H9 (cell line): ENCODE results near the gene LRRC15. TPM values are rescaled to one million over a fixed set of nuclear protein-coding genes. Genes with fewer than 3 reads are reported as not detected.

ENCODE experiments used
- DNase-seq: peaks from one replicate; pipeline ENCODE4 v3.0.0-alpha.2; 2017
- H2AFZ ChIP-seq: one replicate; pipeline ENCODE4 v1.6.1; 2013; ENCODE audit warnings: mild to moderate bottlenecking, low read length, control low read depth, moderate library complexity
- H2AK5ac ChIP-seq: 2 replicates; pipeline ENCODE4 v1.6.1; 2013; ENCODE audit warnings: low read length, control low read depth, mixed read lengths; ENCODE audit not compliant: insufficient read length
- H2BK120ac ChIP-seq: one replicate; pipeline ENCODE4 v1.6.1; 2013; ENCODE audit warnings: low read depth, mild to moderate bottlenecking, low read length, control low read depth, inconsistent platforms; ENCODE audit not compliant: poor library complexity, severe bottlenecking
- H2BK12ac ChIP-seq: 2 replicates; pipeline ENCODE4 v1.6.1; 2013; ENCODE audit warnings: low read length, control low read depth, mixed read lengths, low read depth; ENCODE audit not compliant: insufficient read length
- H2BK15ac ChIP-seq: 2 replicates; pipeline ENCODE4 v1.6.1; 2013; ENCODE audit warnings: low read depth, low read length, control low read depth
- H2BK20ac ChIP-seq: one replicate; pipeline ENCODE4 v1.6.1; 2013; ENCODE audit warnings: low read depth, mild to moderate bottlenecking, low read length, control low read depth, inconsistent platforms; ENCODE audit not compliant: poor library complexity, severe bottlenecking
- H2BK5ac ChIP-seq: 2 replicates; pipeline ENCODE4 v1.6.1; 2013; ENCODE audit warnings: low read length, control low read depth, mixed read lengths; ENCODE audit not compliant: insufficient read length
- H3K14ac ChIP-seq: 2 replicates; pipeline ENCODE4 v1.6.1; 2013; ENCODE audit warnings: low read length, control low read depth; ENCODE audit not compliant: insufficient read depth
- H3K18ac ChIP-seq: 2 replicates; pipeline ENCODE4 v1.6.1; 2013; ENCODE audit warnings: low read depth, mild to moderate bottlenecking, mixed read lengths, low read length, control low read depth; ENCODE audit not compliant: insufficient read length
- H3K23ac ChIP-seq: 2 replicates; pipeline ENCODE4 v1.6.1; 2013; ENCODE audit warnings: low read length, control low read depth, mixed read lengths, low read depth; ENCODE audit not compliant: insufficient read length
- H3K23me2 ChIP-seq: 2 replicates; pipeline ENCODE4 v1.6.1; 2013; ENCODE audit warnings: low read depth, mild to moderate bottlenecking, mixed read lengths, low read length, control low read depth; ENCODE audit not compliant: insufficient read length, poor library complexity, severe bottlenecking
- H3K27ac ChIP-seq: 2 replicates; pipeline ENCODE4 v1.5.1; 2013; ENCODE audit warnings: low read length, control low read depth, mixed read lengths, low read depth; ENCODE audit not compliant: insufficient read length
- H3K27me3 ChIP-seq: 2 replicates; pipeline ENCODE4 v1.6.1; 2013; ENCODE audit warnings: low read length, control low read depth, inconsistent platforms; ENCODE audit not compliant: insufficient read depth
- H3K4ac ChIP-seq: 2 replicates; pipeline ENCODE4 v1.6.1; 2013; ENCODE audit warnings: low read depth, mild to moderate bottlenecking, control low read depth, inconsistent platforms, low read length, moderate library complexity
- H3K4me1 ChIP-seq: 2 replicates; pipeline ENCODE4 v1.6.1; 2013; ENCODE audit warnings: low read length, control low read depth, inconsistent platforms; ENCODE audit not compliant: insufficient read depth
- H3K4me2 ChIP-seq: 2 replicates; pipeline ENCODE4 v1.6.1; 2013; ENCODE audit warnings: low read length, control low read depth, mixed read lengths; ENCODE audit not compliant: insufficient read length, insufficient read depth
- H3K56ac ChIP-seq: 2 replicates; pipeline ENCODE4 v1.6.1; 2013; ENCODE audit warnings: low read depth, mild to moderate bottlenecking, mixed read lengths, low read length, control low read depth; ENCODE audit not compliant: insufficient read length
- H3K79me1 ChIP-seq: 2 replicates; pipeline ENCODE4 v1.6.1; 2013; ENCODE audit warnings: low read depth, mild to moderate bottlenecking, moderate library complexity, low read length, control low read depth, inconsistent platforms; ENCODE audit not compliant: insufficient read depth, poor library complexity, severe bottlenecking
- H3K79me2 ChIP-seq: 2 replicates; pipeline ENCODE4 v1.6.1; 2013; ENCODE audit warnings: low read length, control low read depth, inconsistent platforms; ENCODE audit not compliant: insufficient read depth
- H3K9ac ChIP-seq: 2 replicates; pipeline ENCODE4 v1.6.1; 2013; ENCODE audit warnings: low read length, control low read depth, mixed read lengths; ENCODE audit not compliant: insufficient read length; ENCODE audit errors: extremely low read depth
- H3K9me3 ChIP-seq: one replicate; pipeline ENCODE4 v1.6.1; 2013; ENCODE audit warnings: low read depth, low read length, inconsistent platforms; ENCODE audit not compliant: control insufficient read depth
- H3T11ph ChIP-seq: one replicate; pipeline ENCODE4 v1.6.1; 2013; ENCODE audit warnings: mild to moderate bottlenecking, low read length, control low read depth, inconsistent platforms
- H4K20me1 ChIP-seq: one replicate; pipeline ENCODE4 v1.6.1; 2013; ENCODE audit not compliant: control insufficient read depth, insufficient read length, insufficient read depth
- H4K5ac ChIP-seq: 2 replicates; pipeline ENCODE4 v1.6.1; 2013; ENCODE audit warnings: low read depth, mild to moderate bottlenecking, mixed read lengths, low read length, control low read depth; ENCODE audit not compliant: insufficient read length
- H4K8ac ChIP-seq: replicated peaks from 2 replicates; pipeline ENCODE4 v1.6.1; 2013; ENCODE audit warnings: low read length, control low read depth, mixed read lengths, low read depth; ENCODE audit not compliant: insufficient read length
- H4K91ac ChIP-seq: 2 replicates; pipeline ENCODE4 v1.6.1; 2013; ENCODE audit warnings: low read depth, mild to moderate bottlenecking, moderate library complexity, mixed read lengths, low read length, control low read depth; ENCODE audit not compliant: insufficient read length
- H3K27ac Mint-ChIP-seq, 3 experiments: 2 replicates in 2 of 3; 3 replicates in 1 of 3; pipeline ENCODE4 v1.8.0; 2020 to 2021; ENCODE audit warnings: mixed read lengths in 3 of 3, mild to moderate bottlenecking in 1 of 3, moderate library complexity in 1 of 3
- H3K27me3 Mint-ChIP-seq: 2 replicates; pipeline ENCODE4 v1.8.0; 2021; ENCODE audit warnings: low read depth, mild to moderate bottlenecking, moderate library complexity, mixed read lengths
- H3K36me3 Mint-ChIP-seq, 3 experiments: 2 replicates in 2 of 3; 3 replicates in 1 of 3; pipeline ENCODE4 v1.8.0; 2020 to 2021; ENCODE audit warnings: low read depth in 3 of 3, mixed read lengths in 3 of 3; ENCODE audit not compliant: insufficient read depth in 1 of 3
- H3K4me1 Mint-ChIP-seq, 2 experiments: 2 replicates each; pipeline ENCODE4 v1.8.0; 2020; ENCODE audit warnings: mixed read lengths in 2 of 2
- H3K4me3 Mint-ChIP-seq, 2 experiments: 2 replicates in 1 of 2; 3 replicates in 1 of 2; pipeline ENCODE4 v1.8.0; 2020 to 2021; ENCODE audit warnings: mild to moderate bottlenecking in 2 of 2, mixed read lengths in 2 of 2, moderate library complexity in 1 of 2
- H3K9me3 Mint-ChIP-seq, 2 experiments: 2 replicates in 1 of 2; 3 replicates in 1 of 2; pipeline ENCODE4 v1.8.0; 2020; ENCODE audit warnings: mild to moderate bottlenecking in 2 of 2, mixed read lengths in 2 of 2, moderate library complexity in 1 of 2
- WGBS: extraction: QIAGEN DNeasy Blood & Tissue Kit; methylation state at CpG from one replicate; pipeline ENCODE4 v1.1.7; 2013; ENCODE audit warnings: missing lambda C conversion rate, low lambda C conversion rate, mixed read lengths; ENCODE audit not compliant: insufficient read length; ENCODE audit errors: extremely low coverage; 5-methylcytosine and 5-hydroxymethylcytosine counted together
- total RNA-seq: library from RNA; stranded (reverse); gene quantifications from 2 replicates; pipeline ENCODE4 v1.2.1, GENCODE V29; 2021
- TF ChIP-seq, protein P1 (sequence below): fragments of 200-600 bp; sonication (generic); conservative IDR thresholded peaks from 3 replicates; pipeline ENCODE4 v1.8.0; 2021; ENCODE audit warnings: antibody characterized with exemption, mild to moderate bottlenecking

The LRRC15 gene
- total RNA-seq, 1 experiment from 2014 or later: 0.07 TPM

GRCh38 chr3:194386648-194387047 lies 17.1 kb upstream of the LRRC15 start:
- H2BK5ac ChIP-seq: no peak overlapping the region
- no peak overlapping the region for H3K56ac ChIP-seq
- no peaks in the 10 kb centered on the region for H3K79me2 ChIP-seq
- H3K14ac ChIP-seq: no peak overlapping the region
- TF ChIP-seq, protein P1, sequence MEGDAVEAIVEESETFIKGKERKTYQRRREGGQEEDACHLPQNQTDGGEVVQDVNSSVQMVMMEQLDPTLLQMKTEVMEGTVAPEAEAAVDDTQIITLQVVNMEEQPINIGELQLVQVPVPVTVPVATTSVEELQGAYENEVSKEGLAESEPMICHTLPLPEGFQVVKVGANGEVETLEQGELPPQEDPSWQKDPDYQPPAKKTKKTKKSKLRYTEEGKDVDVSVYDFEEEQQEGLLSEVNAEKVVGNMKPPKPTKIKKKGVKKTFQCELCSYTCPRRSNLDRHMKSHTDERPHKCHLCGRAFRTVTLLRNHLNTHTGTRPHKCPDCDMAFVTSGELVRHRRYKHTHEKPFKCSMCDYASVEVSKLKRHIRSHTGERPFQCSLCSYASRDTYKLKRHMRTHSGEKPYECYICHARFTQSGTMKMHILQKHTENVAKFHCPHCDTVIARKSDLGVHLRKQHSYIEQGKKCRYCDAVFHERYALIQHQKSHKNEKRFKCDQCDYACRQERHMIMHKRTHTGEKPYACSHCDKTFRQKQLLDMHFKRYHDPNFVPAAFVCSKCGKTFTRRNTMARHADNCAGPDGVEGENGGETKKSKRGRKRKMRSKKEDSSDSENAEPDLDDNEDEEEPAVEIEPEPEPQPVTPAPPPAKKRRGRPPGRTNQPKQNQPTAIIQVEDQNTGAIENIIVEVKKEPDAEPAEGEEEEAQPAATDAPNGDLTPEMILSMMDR: no peak
- peaks cover 28 to 37% of the 10 kb centered on the region in 2 experiments for H3K4me1 Mint-ChIP-seq
- no peak overlapping the region for H3K9ac ChIP-seq
- H4K5ac ChIP-seq: no peak overlapping the region
- no peak overlapping the region for H2BK20ac ChIP-seq
- H4K91ac ChIP-seq: no peak overlapping the region
- no peaks in the 10 kb centered on the region for H3K79me1 ChIP-seq
- no peak overlapping the region for H2BK12ac ChIP-seq
- DNase-seq: no peak
- no peak overlapping the region for H3K27ac ChIP-seq
- H4K20me1 ChIP-seq: no peaks in the 10 kb centered on the region
- no peak overlapping the region for H3K4me2 ChIP-seq
- H2BK15ac ChIP-seq: no peak overlapping the region
- no peak overlapping the region for H3K4me3 Mint-ChIP-seq
- H3T11ph ChIP-seq: no peak overlapping the region
- peaks cover 6 to 8% of the 10 kb centered on the region in 2 experiments for H3K9me3 Mint-ChIP-seq
- H2AFZ ChIP-seq: no peak overlapping the region
- H2AK5ac ChIP-seq: no peak overlapping the region
- no peaks in the 10 kb centered on the region for H3K27me3 ChIP-seq
- WGBS: no CpG with 5 or more reads among the region's 7 CpGs
- no peak overlapping the region for H3K4ac ChIP-seq
- H3K23me2 ChIP-seq: no peaks in the 10 kb centered on the region
- no peak overlapping the region for H4K8ac ChIP-seq
- H3K27ac Mint-ChIP-seq: 0 out of 7 replicates have a peak overlapping the region, but pooled peaks of 1 of the 3 experiments have one; percentile 15
- H3K23ac ChIP-seq: no peak overlapping the region
- H3K18ac ChIP-seq: no peak overlapping the region
- no peaks in the 10 kb centered on the region for H3K4me1 ChIP-seq
- peaks cover 0 to 10% (median 0%) of the 10 kb centered on the region in 3 experiments; a peak in 4 of 7 replicates for H3K36me3 Mint-ChIP-seq
- no peaks in the 10 kb centered on the region for H3K9me3 ChIP-seq
- H3K27me3 Mint-ChIP-seq: peaks cover 4% of the 10 kb centered on the region; the same call in 1 of the 2 replicates
- H2BK120ac ChIP-seq: no peak overlapping the region
